GM19467 (cell line): ENCODE data around the gene TIGD3.
A peak's percentile ranks its signal among the peaks of the same experiment; 100 is the strongest.
"Not testable (repeated sequence)": the region's sequence is repeated elsewhere in the genome, so short reads cannot be mapped to it uniquely, and the experiment has no call there.

Experiments used
- ATAC-seq: cut with Tn5 transposase; IDR thresholded peaks from one replicate; pipeline ENCODE4 v1.9.1; 2021; ENCODE audit warnings: mild to moderate bottlenecking, moderate library complexity; ENCODE audit not compliant: unreplicated experiment

Gene TIGD3

GRCh38 chr11:65323813-65324212, 30.7 kb upstream of the TIGD3 start:
- ATAC-seq = no peak

GRCh38 chr11:65325435-65325834, 29.1 kb upstream of the TIGD3 start:
- ATAC-seq = no peak

- no peak for ATAC-seq
Observed at GRCh38 chr11:65327021-65327420, 27.5 kb upstream of the TIGD3 start.

- no peak for ATAC-seq
Observed at GRCh38 chr11:65329478-65329877, 25.1 kb upstream of the TIGD3 start.

- ATAC-seq = no peak
Observed at GRCh38 chr11:65329944-65330403, 24.6 kb upstream of the TIGD3 start.

GRCh38 chr11:65330544-65330943, 24.0 kb upstream of the TIGD3 start:
- ATAC-seq = no peak

- ATAC-seq = not testable (repeated sequence)
Observed at GRCh38 chr11:65332591-65332990, 22.0 kb upstream of the TIGD3 start.

GRCh38 chr11:65334696-65335295, 19.8 kb upstream of the TIGD3 start:
- ATAC-seq = no peak

- no peak for ATAC-seq
Observed at GRCh38 chr11:65338676-65339075, 15.9 kb upstream of the TIGD3 start.

- no peak for ATAC-seq
Observed at GRCh38 chr11:65340226-65340625, 14.3 kb upstream of the TIGD3 start.

- no peak for ATAC-seq
Observed at GRCh38 chr11:65341856-65342255, 12.7 kb upstream of the TIGD3 start.

- no peak for ATAC-seq
Observed at GRCh38 chr11:65351511-65351910, 3.0 kb upstream of the TIGD3 start.

GRCh38 chr11:65352783-65353182, 1.8 kb upstream of the TIGD3 start:
- no peak for ATAC-seq

- ATAC-seq = no peak
Observed at GRCh38 chr11:65353376-65353775, 1.2 kb upstream of the TIGD3 start.

- no peak for ATAC-seq
Observed at GRCh38 chr11:65353900-65354264, 669 bp upstream of the TIGD3 start.

- peak; percentile 19 for ATAC-seq
Observed at GRCh38 chr11:65355013-65355775, 643 bp downstream of the TIGD3 start.

- ATAC-seq = no peak
Observed at GRCh38 chr11:65355776-65356393, 1.3 kb downstream of the TIGD3 start.

GRCh38 chr11:65356394-65356972, 1.9 kb downstream of the TIGD3 start:
- no peak for ATAC-seq

- no peak for ATAC-seq
Observed at GRCh38 chr11:65357856-65358356, 3.4 kb downstream of the TIGD3 start.

GRCh38 chr11:65362320-65362931, 7.9 kb downstream of the TIGD3 start:
- ATAC-seq = no peak

- no peak for ATAC-seq
Observed at GRCh38 chr11:65362966-65363365, 8.4 kb downstream of the TIGD3 start.
